Measurements from ENCODE around the gene UCKL1.

The UCKL1 gene

DNA sequence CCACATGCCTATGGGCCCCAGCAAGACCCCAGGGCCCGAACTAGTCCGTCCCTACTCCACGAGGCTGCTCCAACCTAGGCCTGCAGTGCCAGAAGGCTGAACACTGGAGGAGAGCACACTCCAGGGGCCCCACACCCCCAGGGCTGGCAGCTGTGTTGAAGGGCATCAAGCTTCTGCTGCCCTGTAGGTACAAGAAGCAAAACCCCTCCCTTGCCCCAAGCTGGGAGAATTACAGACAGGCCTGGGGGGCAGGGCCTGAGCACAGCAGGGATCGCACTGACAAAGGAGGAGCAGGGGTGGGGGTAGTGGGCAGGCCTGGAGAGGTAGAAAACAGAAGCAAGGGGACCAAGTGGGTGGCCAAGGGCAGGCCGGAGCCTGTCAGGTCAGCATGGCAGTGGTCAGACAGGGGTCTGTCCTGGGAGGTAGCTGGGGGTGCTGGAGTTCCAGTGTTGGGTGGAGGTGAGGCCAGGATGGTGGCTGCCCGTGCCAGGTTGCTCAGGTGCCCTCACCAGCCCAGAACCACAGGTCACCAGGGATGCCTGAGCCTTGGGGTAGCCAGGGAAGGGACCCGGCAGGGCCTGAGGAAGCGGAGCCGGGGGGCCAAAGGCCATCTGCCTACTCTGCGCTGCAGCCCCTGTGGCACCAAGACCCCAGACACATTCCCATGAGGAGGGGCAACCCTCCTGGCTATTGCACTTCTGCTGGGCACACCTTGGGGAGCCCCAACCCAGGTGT is 2.9 kb upstream of the UCKL1 start:
- no peak for DNase-seq

DNA sequence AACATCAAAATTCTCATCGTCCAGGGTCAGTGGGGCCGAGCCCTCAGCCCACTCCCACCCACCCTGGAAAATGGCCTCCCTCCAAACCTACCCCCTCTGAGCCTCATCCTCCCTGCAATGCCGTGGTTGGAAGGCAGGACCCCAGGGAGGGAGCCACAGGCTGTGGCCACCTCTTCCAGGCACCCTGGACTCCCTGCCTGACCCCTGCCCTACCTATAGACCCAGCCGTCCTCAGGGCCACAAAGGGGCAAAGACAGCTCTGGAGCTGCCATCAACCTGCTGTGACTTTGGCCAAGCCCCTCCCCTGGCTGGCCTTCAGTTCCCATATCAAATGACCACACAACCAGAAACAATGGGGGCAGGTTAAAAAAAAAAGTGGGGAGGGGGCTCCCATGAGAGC is 2.3 kb upstream of the UCKL1 start:
- no peak for DNase-seq

DNA sequence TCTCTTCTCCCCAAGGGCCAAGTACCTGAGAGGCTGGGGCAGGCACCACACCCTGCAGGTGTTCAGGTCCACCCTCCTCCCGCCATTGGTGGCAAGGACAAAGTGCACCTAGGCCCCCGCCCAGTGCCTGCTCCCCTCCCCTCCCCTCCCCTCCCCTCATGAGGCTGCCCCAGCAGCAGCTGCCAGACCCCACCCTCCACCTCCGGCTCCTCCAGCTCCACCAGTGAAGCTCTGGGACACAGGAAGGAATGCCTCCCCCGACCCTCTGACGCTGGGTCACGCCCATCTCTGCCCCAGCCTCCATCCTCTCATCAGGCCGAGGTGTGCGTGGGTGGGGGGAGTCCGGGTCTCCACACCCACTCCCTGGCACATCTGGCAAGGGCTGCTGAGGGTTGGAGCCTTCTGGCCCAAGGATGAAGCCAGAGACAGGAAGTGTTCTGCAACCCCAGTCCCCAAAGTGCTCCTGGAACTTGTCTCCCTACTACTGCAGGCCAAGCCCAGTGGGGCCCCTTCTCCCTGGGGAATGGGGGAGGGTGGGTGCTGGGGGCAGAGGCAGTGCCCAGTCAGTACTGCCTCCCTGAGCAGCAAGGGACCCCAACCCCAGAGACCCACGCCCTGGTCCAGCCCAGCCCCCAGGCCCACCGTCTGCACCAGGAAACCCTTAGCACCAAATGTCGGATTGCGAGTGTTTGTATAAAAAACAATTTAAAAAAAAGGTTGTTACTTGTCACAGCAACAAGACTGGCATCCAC is 1.6 kb upstream of the UCKL1 start:
- peak; percentile 73 for DNase-seq

DNA sequence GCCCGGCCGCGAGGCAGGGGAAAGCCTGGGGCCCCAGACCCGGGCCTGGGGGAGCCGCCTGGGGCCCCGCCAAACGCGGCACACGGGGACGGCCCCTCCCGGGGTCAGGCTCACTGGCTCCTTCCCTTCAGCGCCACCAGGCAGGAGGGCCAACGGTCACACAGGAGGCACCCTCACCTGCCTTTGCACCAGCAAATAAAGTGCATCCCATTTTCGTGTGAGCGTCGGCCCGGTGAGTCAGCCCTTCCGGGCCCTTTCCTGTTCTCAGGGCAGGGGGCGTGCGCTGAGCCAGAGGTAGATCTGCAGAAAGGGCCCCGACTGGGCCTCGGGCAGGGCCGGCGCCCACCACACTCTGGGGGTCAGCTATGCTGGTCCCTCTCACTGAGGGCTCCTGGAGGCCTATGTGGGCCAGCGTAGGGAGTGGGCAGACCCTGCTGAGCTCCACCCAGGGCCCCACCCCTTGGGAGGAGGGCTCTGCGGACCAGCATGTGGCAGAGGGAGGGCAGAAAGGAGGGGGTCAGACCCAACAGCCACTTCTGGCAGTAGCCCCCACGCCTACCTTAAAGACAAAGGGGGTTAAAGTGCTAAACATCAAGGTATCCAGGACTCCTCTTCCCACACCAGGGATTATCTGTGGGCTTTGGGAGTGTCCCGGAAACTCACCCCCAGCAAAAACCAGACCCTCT is 931 bp upstream of the UCKL1 start:
- DNase-seq = peak; percentile 83

DNA sequence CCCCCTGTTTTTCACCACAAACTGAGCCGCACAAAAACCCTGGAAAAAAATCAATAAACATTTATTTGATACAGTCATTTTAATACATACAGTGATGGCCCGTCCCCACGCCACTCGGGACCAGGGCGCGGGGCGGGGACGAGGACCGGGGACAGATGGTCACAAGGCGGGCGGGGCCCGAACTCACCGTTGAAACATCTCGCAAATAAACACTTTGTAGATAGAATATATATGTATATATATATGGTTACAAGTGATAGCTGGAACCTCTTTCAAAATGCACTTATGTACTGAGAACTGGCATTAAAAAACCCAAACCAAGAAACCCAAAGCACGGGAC is 418 bp upstream of the UCKL1 start:
- no peak for DNase-seq

DNA sequence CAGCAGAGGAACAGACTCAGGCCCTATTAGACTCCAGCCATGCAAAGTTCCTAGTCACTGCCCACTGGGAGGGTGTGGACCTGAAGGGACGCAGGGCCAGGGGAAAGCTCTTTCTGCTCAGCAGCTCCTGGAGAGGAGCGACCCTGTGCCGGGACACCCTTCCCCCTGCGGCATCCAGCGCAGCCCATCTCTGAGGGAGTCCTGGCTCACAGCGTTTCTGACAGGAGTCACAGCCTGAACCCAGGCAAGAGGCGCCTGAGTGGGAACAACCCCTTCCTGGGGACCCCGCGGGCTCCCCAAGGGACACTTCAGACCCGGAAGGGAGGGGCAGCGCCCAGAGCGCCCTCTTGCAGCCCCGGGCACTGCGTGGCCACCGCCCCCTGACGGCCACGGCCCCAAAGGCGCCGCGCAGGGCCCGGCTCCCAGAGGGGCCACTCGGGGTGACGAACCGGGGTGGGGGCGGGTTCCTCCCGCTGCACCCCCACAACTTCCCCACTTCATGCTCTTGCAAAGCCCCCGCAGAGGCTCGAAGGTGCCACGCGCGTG is 862 bp downstream of the UCKL1 start:
- DNase-seq = peak; percentile 67

DNA sequence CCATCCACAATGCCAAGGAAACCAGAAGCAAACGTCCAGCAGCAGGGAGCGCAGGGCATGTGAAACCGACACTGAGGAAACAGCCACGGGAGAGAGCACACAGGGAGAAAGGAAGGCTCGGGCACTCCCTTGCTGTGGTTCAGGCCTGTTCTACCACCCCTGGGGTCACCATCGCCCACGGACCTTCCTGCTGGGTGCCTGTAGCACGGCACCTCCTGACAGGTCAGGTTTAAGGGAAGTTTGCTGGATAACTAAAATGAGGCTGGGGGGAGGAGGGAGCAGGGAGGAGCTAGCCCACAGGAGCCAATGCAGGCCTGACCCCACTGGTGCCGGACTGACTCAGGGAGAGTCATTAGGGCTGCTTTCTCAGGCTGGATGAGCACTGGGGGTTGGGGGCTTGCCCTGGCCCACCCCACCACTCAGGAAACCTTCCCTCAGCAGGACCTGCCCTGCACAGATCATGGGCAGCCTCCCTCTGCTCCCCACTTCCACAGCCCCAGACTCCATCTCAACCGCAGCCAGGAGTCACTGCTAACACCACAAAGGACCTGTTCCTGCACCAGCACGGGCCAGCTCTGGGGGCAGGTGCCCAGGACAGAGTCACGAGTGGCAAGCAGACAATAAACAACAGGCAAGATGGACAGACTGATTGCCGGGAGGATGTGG is 2.3 kb downstream of the UCKL1 start:
- DNase-seq = no peak

DNA sequence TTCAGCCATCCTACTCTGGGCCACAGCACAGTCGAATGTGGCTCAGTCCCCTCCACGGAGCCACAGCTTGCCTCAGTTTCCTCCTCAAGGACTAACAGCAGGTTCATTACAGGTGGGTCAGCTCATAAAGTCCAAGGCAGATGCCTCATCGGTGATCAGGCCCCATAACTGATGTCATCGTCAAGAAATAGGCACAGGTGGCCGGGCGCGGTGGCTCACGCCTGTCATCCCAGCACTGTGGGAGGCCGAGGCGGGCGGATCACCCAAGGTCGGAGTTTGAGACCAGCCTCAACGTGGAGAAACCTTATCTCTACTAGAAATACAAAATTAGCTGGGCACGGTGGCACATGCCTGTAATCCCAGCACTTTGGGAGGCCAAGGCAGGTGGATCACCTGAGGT is 3.4 kb downstream of the UCKL1 start:
- DNase-seq = no peak

DNA sequence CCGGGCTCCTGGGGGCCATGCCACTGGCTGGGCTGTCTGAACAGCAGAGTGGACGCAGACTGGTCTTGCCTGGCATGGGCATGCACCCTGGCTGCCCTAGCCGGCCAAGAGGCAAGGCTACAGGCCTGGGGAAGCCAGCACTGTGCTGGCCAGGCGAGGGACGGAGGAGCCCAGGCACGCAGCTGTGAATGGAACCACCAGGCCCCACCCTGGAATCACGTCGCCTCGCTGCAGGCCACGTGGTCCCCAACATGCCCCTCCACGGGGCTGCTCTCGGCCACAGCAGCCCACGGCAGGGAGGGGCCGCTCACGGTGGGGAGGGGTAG is 4.0 kb downstream of the UCKL1 start:
- DNase-seq = no peak

DNA sequence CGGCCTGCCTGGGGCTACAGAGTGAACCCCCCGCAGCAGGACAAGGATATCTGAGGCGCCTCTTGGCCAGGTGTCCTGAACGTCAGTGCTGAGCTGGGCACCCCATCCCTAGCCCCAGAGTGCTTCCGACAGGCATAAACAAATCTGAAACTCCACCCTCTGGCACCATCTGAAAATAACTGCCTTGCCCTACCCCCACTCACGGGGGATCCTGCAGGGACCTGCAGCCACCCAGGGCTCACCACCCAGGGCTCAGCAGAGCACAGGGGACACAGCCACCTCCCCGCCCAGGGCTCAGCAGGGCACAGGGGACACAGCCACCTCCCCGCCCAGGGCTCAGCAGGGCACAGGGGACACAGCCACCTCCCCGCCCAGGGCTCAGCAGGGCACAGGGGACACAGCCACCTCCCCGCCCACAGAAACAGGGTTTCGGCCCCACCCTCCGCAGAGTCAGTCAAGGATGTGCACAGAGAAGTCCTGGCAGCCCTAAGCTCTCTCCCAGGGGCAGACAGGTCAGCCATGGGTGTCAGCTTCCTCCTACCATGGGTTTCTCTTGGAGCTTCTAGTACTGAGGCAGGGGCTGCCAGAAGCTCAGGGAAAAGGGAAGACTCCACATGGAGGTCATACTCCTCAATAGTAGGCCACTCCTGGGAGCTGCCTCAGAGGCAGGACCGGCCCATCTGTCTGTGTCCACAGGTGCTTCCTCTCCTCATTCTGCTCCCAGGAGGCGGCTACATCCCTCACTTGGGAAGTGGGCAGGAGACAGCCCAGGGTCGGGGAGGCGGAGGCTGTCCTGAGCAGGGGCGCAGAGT is 4.6 kb downstream of the UCKL1 start:
- DNase-seq = no peak

DNA sequence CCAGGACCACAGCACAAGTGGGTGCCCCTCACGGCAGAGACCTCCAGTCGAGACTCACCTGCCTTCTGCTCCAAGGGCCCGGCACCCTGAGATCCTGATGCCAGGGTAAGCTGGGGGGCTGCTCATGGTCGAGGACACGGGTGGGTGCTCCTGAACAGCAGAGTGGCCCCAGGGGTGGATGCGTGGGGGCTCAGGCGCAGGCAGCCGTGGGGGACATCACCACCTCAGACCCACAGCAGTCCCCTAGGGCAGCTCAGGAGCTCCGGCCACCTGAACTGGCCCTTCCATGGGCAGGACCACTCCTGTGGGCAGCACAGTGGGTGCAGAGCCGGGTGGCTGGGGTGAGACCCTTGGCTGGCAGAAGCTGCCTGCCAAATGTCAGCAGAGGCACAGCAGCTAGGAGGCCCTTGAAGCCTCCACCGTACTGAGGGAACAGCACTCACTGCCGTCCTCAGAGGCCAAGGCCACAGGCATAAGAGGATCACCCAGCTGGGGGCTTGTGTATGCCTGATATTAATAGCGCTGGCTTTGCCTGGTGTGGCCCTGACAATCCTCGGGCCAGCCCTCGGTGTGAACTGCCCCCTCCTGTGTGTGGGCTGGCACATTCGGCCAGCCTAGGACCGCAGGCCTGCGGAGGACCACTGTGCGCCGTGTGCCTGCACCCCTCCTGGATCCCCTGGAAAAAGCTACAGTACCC is 5.4 kb downstream of the UCKL1 start:
- DNase-seq = no peak

DNA sequence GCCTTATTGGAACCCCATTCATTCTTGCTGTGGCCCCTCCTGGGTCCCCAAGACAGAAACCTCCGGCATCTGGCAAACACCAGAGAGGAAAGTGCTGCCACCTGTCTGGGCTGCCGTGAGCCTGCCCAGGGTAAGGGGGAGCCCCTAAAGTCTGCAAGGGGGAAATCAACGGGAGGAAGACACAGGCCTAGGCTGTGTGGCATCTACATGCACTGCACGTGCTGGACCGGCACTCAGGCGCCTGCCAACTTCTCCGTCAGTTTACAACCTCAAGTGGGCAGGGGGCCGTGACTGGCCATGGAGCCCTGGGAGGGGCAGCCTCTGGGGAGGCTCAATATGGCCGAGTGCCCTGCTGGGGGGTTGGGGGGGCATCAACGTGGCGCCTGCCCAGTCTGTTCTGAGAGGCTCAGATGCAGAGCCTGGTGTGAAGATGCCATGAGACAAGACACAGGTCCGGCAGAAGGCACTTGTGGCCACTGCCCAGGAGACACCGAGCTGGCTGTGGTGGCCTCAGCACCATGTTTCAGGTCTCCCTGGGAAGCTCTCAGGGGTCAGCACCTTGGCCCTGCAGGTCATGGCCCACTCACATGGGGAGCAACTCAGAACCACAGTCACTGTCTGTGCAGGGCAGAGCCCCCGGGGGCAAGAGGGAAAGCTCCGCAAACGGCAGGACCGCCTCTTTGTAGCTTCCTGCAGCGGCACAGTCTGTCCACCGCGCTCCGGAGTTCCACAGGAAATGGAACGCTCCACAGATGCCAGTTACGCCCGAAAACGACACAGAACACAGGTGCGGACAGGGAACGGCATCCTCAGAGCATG is 8.4 kb downstream of the UCKL1 start:
- no peak for DNase-seq

DNA sequence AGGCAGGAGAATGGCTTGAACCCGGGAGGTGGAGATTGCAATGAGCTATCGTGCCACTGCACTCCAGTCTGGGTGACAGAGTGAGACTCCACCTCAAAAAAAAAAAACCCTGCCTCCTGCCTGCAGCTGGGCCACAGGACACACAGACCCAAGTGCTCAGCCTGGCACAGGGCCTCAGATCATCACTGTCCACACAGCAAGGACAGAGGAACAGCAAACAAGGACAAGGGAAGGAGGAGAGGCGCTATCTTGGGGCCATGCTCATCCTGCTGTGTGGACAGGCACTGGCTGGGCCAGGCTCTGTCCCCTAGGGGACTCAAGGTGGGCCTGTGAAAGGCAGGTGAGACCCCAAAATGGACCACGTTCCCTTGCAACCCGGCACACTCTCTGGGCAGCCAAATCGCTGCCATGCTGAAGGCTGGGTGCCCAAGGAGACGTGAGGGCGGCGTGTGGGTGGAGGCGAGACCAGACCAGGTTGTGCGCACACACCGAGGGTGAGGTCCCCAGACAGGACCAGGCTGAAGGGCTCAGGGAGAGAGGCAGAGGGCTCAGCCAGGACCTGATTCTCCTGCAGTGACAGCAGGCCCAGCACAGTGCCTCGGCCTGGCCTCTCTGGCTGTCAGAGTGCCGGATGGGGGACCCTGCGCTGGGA is 9.1 kb downstream of the UCKL1 start:
- DNase-seq = no peak

DNA sequence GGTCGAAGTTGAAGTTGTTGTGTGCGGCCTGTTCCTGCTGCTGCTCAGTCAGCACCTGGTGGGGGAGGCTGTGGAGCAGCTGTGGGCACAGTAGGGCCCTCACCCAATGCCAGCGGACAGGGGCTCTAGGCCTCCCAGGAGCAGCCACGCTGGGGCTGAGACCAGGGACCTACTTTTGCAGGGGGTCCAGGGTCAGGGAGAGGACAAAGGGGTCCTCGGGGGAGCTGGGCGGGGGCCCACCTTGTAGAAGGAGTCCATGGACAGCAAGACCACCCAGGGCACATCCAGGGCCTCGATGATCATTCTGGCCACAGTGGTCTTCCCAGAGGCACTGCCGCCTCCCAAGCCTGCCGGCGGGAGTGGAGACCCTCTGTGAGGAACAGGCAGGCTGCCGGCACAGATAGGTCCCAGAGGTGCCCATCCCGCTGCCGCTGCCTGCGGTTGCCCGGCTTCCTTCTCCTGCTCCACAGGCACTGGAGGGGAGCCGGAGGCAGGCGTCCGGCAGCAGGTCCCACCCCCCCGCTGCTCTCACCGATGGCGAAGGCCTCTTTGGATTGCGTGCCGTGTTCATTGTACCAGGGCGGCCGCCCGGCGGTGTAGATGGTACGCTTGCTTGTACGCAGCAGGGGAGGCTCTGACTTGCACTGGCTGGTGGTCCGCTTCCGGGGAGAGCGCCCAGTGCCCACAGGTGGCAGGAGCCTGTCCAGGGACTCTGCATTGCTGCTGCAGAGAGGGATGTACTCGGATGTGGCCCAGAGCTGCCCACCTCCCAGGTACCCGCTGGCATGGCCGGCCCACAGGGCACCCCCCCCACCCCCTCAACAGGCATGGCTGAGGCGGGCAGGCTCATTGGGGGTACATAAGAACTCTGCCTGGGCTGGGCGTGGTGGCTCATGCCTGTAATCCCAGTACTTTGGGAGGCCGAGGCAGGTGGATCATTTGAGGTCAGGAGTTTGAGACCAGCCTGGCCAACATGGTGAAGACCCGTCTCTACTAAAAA is 10.0 kb downstream of the UCKL1 start:
- no peak for DNase-seq

DNA sequence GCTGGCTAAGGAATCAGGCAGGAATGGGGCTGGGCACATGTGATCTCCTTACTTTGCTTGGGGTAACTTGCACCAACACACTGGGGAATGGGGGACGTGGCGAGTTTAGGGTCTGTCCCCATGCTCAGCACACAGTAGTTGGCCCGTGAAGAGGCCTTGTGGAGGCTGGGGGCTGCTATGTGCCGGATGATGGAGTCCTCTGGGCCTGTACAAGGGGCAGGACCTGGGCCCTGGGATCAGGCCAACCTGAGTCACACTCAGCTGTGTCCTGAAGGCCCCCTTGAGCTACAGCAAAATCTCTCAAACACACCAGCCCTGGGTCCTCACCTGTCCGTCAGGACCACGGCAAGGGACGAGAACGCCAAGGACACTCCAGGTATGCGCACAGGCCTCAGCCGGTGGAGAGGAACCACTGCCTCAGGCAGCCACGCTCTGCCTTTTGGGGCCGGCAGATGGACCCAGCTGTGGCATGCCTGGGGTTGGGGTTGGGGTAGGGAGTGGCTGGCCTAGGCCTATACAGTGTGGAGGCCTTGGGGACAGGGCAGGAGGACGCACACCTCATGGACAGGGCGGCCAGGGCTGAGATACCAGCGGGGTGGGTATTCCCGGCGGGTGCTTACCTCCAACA is 11.1 kb downstream of the UCKL1 start:
- DNase-seq = no peak

DNA sequence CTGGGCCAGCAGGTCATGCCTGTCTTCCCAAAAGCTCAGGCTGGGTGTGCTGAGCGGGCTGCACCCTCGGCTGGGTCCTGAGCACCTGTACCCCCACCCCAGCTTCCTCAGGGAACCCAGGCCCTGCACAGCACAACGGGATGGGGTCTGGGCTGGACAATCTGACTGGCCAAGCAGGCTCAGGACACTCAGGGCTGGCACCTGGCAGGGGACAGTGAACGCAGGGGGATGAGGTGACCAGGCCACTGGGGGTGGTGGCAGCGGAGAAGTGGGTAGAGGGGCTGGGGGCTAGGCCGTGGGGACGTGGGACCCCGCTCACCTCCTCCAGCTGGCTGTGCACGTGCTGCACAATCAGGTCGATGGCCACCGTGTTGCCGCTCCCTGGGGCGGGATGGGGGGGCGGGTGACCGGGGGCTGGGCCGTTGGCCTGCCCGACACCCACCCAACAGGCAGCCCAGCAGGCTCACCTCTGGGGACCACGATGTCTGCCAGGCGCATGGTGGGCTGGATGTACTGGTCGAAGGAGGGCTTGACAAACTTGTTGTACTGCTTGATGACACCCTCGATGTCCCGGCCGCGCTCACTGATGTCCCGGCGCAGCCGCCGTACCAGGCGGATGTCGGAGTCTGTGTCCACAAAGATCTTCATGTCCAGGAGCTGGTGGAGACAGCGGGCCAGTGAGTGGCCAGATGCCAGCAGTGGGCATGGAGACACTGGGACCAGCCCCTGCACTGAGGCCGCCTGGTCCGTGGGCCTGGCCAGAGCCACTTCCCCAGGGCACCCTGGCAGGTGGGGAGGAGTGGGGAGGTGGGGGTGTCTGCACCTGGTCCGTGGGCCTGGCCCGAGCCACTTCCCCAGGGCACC is 11.9 kb downstream of the UCKL1 start:
- no peak for DNase-seq

DNA sequence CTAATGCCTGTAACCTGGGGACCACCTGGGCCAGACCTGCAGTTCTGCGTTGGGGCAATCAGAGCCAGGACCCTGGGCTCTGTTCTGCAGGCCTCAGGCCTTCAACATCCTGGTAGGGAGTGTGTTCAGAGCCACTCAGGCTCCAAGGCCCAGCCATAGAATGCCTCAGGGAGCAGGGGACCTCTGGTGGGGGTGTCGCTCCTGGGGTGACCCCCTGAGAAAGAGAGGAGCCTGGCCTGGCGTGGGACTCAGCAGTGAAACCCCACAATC is 12.5 kb downstream of the UCKL1 start:
- DNase-seq = no peak
